Stimulated activated CD8-positive, alpha-beta memory T cell treated with anti-CD3 and anti-CD28 coated beads, Interleukin-4, amount 100 ng/mL, for 48 hours (primary cell): ENCODE measurements around the gene ANKRD2.

ENCODE experiments used
- DNase-seq: peaks from one replicate; pipeline ENCODE4 v3.0.0-alpha.2; 2020

Gene ANKRD2

GRCh38 chr10:97598407-97599271, 26.1 kb downstream of the ANKRD2 start:
- no peak for DNase-seq

DNA sequence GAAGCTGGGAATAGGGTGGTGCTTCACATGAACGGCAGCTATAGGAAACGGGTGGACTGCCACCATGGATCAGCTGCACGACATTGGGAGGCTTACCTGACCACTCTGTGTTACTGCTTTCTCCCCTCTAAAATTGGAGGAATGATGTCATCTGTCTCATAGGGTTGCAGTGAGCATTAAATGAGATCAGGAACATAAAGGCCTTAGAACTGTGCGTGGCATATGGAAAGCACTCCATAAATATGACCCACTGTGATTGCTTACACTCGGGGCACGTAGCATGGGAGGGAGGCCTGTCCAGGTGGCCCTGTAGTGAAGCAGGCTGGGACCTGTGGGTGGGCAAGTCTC, 26.7 kb downstream of the ANKRD2 start:
- DNase-seq: no peak

- no peak for DNase-seq
These were observed 28.0 kb downstream of the ANKRD2 start for GRCh38 chr10:97600616-97601015.

- DNase-seq: no peak
These were observed 29.0 kb downstream of the ANKRD2 start for GRCh38 chr10:97601268-97602215.

- DNase-seq: no peak
These were observed 34.6 kb downstream of the ANKRD2 start for GRCh38 chr10:97607095-97607636.

DNA sequence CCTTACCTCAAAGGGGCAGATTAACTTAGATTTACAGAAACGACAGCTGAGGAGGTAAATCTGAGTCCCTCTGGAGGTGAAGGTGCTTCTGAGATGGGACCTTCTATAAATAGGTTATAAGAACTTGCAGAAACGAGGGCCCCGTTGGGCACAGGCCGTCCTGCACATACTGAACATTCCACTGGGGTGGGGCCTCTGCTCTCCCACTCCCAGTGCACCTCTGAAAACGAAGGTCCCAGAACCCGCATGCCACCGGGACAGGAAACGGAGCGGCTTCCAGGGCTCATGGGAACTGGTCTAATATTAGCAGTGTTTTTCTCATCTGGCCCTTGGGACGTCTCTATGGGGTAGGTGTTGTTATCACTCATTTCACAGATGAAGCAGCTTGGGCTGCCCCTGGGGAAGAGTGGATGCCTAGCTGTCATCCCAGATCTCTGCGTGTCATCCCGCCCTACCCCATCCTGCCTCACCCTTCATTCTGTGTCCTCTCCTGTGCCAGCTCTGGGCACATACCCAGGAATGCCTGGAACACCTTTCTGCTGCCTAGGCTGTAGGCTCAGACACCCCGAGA, 36.5 kb downstream of the ANKRD2 start:
- no peak for DNase-seq

DNA sequence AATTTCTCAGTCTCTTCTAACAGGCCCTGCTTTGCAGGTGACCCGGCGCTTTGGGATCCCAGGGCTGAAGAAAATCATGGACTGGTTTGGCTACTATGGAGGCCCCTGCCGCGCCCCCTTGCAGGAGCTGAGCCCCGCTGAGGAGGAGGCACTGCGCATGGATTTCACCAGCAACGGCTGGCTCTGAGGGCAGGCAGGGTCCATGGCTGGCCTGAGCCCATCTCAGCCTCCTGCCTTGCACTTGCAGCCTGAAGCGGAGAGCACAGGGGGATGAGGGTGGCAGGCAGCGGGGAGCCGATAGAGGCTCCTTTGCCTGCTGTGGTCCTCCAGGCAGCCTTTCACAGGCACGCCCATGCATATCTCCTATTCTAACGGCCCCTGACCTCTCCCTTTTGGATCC, 38.9 kb downstream of the ANKRD2 start:
- DNase-seq: no peak

DNA sequence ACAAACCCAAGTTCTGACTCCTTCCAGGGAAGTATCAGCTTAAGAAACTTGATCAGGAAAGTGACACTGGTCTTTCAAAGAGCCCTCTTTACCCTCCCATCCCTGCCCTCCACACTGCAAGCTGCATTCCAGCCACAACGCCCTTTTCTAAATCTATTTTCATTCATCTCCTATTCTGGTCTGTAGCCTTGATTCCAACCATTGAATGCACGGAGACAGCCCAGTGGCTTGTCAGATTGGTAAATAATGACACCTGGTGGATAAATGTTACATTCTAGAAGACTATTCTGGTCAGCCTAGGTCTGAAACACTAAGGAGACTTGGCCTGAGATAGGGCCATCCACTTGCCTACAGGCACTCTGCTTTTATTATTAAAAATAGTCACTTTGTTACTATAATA, 39.8 kb downstream of the ANKRD2 start:
- DNase-seq: no peak

DNA sequence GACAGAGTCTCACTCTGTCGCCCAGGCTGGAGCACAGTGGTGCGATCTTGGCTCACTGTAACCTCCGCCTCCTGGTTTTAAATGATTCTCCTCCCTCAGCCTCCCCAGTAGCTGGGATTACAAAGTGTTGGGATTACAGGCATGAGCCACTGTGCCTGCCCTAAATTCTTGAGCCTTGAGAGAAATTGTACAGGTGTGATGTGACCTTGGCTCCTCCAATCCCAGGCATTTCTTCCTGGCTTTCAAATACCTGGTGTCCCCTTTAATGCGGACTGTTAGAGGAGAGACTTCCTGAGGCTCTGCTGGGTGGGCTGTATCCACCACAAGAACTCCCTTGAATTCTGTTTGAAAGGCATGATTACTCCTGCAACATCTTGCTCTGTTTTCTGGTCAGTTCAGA, 45.7 kb downstream of the ANKRD2 start:
- no peak for DNase-seq

- no peak for DNase-seq
These were observed 46.2 kb downstream of the ANKRD2 start for GRCh38 chr10:97618733-97619132.

- no peak for DNase-seq
These were observed 50.7 kb downstream of the ANKRD2 start for GRCh38 chr10:97623277-97623676.

- no peak for DNase-seq
These were observed 55.2 kb downstream of the ANKRD2 start for GRCh38 chr10:97627731-97628130.

GRCh38 chr10:97628228-97628627, 55.6 kb downstream of the ANKRD2 start:
- no peak for DNase-seq

GRCh38 chr10:97629289-97629688, 56.7 kb downstream of the ANKRD2 start:
- no peak for DNase-seq

DNA sequence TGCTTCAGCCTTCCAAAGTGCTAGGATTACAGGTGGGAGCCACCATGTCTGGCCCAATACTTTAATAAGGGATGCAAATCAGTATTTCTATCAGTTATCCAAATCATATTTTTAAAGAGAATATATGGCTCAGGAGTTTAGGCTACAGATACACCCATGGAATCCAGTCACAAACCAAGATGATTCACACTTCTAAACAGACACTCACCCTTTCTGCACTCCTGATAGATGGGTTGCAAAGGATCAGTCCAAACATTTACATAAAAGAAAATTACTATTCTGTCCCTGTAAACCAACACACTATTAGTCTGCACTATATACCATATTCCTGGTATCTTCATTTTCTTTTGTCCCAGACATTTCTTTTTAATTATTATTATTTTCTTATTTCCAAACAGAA, 58.5 kb downstream of the ANKRD2 start:
- no peak for DNase-seq

DNA sequence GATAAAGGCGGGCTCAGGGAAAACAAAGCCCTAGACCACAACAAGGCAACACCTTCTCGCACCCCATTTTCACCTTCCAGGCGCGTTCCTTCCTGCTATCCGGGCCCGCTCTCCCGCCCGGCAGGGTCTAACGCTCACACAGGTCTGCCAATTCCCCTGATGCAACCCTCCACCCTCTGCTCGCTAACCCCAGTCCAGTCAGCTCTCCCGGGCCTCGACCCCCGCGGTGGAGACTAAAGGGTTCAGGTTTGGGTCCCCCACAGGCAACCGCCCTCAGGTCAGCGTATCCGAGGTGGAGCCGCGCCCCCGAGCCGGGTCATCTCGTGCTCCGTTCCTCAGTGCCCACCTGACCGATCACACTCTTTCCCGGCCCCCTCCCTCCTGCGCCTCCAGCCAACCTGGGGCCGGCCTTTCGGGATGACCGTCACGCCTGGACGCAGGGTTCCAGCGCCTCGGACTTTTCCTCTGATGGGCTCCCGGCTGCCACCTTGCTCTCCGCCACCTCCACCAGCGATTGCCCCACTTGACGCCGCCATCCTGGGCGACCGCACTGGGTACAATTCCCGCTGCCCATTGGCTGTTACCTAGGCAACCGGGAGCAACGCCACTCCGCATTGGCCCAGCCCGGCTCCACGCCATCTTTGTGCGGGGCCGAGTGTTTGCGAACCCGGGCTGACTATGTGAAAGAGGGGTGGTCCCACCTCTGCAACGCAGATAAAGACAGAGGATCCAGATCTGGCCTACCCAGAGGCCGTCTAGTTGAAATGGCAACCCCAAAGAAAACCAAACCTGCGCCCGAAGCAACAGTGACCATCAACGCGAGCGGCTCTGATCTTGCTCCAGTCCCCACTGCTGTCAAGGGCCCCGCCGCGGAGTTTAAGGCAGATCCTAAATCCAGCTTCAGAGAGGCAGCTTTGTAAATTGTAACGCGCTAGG, 60.6 kb downstream of the ANKRD2 start, which contains the start of gene MORN4:
MORN4 (minus strand) TSS at position 552 of the 936 bp plus-strand sequence. CDS start 13,847 bp downstream, outside the sequence.
- DNase-seq: peak; percentile 92
